Frontal cortex (tissue), 4 donors: ENCODE data around the gene FEZ2. TPM values are rescaled to one million over a fixed set of nuclear protein-coding genes. Genes with fewer than 3 reads are reported as not detected.

Source experiments
- DNase-seq, 2 donors: peaks; one replicate each; pipeline ENCODE4 v3.0.0; 2012; ENCODE audit warnings: low spot score in 2 of 2
- FAIRE-seq: peaks from 2 replicates; lab custom pipeline; 2012; peaks lifted over from hg19 to GRCh38; lab: Jason Lieb, UNC
- total RNA-seq: library from RNA; depleted of rRNA; stranded (reverse); fragments of >200 nt; gene quantifications from one replicate; pipeline ENCODE4 v1.2.3, GENCODE V29; 2014
- donor health status: control.
- donor health status: control.
- donor health status: control.

FEZ2 gene
- total RNA-seq, 1 donor from 2014 or later = 60.3 TPM

DNA sequence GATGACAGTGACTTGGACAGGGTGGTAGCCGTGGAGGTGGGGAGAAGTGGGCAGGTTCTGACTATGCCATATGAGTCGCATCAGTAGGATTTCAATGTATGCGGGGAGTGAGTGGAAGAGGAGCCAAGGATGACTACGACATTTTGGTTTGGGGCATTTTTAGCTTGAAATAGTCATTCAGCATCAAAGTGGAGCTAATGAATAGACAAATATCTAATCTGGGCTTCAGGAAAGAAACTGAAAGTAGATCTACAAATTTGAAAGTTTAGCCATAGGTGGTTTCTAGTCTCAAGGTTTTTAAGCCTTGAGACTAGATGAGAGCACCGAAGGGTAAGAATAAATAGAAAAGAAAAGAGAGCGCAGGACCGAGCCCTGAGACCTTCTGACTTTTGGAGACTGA, 58.3 kb downstream of the FEZ2 start:
- DNase-seq (no peak), FAIRE-seq (no peak)

DNA sequence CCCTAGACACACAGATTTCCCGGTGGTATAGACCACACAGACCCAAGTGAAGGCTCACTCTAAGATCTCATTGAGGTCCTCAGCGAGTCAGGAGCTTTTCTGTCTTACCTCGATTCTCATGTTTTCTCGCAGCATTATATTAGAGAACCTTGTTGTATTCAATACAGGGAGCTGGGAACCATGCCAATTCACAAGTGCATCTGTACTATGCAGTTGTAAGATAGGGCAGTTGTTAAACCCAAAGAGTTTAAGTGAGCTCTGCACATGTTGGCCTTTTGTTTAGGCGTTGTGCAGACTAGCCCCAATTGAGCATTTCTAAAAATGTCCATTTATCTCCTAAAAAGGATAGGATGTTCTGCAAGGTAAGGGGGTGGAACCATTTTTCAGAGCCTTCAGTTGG, 59.6 kb downstream of the FEZ2 start:
- FAIRE-seq (no peak), DNase-seq (no peak)

DNA sequence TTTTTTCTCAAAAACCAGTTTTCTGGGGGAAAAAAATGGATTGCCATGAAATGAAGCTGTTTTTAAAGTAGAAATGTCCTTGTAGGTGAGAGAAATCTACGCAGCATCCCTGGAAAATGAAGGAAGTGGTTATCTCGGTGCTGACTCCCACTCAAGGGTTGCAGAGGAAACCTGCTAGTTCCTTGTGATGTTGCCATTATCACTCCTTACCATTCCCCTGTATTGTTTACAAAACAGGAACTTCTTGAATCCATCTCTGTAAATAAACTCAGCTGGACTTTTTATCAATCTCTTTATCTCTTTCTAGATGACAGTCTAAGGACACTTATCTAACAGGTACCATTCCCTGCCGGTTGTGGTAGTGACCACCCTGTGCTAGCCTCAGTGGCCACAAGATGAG, 61.2 kb downstream of the FEZ2 start:
- FAIRE-seq (no peak), DNase-seq (no peak)

DNA sequence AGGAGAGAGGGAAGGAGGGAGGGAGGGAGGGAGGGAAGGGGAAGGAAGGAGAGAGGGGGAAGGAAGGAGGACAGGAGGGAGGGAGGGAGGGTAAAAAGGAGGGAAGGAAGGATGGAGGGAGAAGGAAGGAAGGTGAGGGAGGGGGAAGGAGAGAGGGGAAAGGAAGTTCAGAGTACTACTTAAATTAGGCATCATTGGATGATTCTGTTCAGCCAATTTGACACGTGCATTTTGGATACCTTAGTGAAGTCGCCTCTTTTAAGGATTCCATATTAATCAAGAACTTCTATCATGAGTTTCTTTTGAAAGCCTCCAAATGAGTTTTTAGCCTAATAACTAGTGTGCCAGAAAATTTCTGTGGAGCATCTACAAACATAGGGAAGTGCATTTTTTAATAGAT, 62.9 kb downstream of the FEZ2 start:
- no peak for DNase-seq
- FAIRE-seq = no peak

DNA sequence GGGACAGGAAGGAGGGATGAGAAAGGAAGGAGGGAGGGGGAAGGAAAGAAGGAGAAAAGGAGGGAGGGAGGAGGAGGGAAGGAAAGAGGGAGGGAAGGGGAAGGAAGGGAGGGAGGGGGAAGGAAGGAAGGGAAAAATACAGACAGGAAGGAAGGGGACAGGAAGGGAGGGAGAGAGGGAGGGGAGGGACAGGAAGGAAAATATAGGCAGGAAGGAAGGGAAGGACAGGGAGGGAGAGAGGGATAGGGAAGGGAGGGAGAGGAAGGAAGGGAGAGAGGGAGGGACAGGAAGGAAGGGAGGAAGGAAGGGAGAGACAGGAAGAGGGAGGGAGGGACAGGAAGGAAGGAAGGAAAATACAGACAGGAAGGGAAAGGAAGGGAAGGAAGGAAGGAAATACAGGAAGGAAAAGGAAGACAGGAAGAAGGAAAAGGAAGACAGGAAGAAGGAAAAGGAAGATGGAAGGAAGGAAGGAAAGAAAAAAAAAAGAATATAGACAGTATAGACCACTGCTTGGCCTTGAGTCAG, 63.6 kb downstream of the FEZ2 start:
- DNase-seq (no peak), FAIRE-seq (no peak)

DNA sequence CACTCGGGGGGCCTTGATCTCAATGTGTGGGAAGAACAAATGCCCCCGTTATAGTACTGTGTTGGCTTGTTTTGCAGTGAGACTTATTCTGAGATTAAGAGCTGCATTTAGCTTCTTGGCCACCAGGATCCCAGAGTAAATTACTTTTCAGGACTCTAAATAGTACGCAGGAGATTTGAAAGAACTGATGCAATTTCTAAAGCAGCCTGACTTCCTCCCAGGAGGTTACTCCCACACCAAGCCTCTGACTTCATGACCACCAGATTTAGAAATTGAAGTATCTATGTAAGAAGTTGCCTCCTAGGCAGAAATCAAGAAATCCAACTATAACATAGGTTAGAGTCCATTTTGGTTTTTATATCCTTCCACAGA, 67.0 kb downstream of the FEZ2 start:
- no peak for DNase-seq
- FAIRE-seq = no peak

DNA sequence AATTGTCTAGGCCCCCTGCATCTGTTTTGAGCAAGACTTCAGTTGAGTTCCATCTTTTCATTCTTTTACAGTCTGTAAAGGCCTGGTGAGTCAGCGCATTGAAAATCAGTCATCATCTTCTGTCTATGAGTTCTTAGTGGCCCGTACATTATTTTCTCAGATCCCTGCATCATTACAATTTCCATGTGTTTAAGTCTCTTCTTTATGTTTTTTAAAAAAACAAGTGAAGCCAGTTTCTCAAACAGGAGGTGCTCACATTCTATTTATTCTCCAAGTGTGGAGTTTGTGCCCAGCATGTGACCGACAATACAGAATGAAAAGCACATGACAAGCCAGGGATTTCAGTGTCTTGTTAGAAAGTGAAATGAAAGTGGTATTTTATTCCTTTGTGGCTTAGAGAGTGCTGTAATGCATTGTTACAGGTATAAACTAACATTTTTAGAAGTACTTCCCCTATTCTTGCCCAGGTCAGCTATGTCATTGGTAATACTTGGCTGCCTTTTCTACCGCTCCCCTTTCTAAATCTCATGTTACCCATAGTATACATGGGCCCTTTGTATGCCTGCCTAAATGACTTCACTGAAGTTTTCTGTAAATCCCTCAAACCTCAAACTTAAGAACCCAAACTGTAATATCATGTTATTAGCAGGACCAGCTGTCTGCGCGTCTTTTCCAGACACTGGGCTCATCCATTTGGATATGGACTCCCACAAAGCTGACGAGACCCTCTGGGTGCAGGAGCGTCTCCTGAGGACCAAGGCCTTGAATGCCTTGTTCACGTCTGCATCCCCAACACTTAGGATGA, 67.6 kb downstream of the FEZ2 start:
- no peak for FAIRE-seq
- no peak for DNase-seq

DNA sequence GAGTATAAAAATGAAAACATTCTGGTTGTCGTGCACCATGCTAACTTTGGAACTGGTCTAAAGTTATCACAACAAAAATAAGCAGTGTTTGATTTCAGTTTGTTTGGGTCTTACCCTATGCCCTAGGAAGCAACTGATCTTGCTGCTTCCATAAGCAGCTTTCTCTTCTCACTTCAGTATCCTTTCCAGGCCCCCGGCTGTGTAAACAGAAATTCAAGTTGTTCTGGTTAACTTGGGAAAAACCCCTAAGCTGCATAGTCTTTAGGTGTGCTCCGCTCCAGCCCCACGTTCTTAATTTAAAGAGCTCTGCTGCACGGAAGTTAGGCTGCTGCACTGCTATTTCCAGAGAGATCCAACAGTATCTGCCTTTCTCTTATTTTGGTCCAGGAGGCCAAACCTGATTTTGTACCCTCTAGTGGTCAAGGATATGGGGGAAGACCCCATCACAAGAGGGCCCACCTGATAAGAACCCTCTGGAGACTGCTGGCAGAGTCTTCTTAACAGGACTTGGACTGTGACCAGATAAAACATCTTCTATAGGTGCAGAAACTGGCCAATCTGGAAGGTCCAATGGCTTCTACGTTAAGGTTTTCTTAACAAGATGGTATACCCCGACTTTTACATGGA, 69.1 kb downstream of the FEZ2 start:
- no peak for FAIRE-seq
- no peak for DNase-seq

DNA sequence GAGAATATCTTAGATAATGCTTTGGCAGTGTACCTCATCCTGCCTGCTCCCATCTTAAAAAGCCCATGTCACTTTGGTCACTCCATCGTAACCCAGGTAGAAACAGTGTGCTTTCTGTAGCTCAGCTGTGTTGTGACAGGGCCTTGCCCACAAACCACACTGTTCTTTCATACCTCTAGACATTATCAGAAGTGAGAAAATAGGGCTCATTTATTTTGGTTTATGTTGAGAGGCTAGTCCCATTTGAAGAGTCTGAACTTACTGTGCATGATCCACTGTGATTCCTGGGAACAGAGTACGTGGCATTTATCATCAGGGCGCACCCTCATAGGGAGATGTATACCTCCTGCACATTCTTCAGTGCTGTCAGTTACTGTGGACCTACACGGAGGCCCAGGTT, 69.7 kb downstream of the FEZ2 start:
- FAIRE-seq = no peak
- DNase-seq = no peak

DNA sequence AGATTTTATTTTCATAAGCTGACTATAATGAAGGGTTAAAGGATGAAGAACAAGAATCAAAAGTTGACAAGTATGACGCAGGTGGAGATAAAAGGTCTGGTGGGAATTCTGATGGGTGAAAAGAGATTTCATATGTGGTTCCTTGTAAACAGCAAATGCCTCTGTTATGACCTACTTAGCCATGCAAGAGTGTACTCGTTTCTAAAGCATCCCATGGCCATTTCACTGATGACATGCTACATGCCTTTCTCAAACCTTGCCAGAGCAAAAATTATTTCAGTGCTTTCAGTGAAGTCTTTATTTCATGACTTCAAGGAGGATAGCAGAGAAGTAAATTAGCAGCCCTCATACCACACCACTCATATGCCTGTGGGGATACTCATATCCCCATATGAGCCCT, 71.7 kb downstream of the FEZ2 start:
- DNase-seq = no peak
- FAIRE-seq = no peak

DNA sequence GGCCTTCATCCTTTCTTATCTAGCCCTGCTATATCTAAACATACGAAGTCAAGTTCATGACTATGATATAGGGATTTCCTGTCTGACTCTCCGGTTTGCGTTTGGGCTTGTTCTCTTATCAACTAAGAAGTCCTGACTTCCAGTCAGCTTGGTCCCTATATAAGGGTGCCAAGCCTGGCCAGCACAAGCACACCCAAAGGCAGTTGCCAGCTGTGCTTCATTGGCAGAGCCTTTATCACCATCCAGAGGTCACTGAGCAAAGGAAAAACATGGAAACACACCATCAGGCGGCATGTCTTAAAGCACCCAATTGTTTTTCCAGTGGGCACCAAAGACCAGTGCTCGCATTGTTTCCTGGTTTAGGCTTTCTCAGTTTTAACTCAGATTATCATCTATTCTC, 72.7 kb downstream of the FEZ2 start:
- FAIRE-seq (no peak), DNase-seq (no peak)

DNA sequence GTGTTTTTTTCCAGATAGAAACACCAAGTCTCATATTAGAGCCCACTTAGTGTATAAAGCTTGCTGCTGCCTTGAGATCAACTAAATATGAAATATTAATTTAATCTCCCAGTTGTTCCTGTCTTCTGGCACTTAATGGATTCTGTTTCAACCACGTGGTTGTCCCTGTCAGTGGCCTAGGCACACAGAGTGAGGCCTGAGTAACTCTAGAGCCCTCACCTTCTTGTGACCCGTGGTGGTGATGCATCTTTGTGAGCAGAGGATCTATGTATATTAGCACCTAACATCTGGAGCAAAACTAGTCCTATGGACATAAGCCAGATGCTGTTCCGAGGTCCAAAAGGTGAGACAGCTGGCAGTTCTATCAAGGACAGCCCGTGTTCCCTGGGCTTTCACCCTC, 74.8 kb downstream of the FEZ2 start:
- FAIRE-seq (no peak), DNase-seq (no peak)

DNA sequence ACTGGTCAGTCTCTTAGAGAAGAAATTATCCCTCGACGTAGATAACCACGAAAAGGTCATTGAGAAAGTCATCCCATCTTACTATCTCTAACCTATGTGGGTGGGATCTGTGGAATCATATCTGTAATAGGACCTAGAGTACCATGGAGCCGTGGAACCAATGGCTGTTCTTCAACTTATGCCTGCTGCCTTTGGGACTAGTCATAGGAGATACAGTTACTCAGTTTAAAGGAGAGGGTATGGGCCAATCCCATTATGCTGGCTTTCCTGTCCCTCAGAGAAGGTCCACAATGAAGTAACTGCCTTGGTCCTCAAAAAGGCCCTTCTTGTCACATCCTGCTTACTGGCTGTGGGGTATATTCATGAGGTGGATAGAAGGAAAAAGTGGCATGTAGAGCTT, 77.5 kb downstream of the FEZ2 start:
- DNase-seq (no peak), FAIRE-seq (no peak)

DNA sequence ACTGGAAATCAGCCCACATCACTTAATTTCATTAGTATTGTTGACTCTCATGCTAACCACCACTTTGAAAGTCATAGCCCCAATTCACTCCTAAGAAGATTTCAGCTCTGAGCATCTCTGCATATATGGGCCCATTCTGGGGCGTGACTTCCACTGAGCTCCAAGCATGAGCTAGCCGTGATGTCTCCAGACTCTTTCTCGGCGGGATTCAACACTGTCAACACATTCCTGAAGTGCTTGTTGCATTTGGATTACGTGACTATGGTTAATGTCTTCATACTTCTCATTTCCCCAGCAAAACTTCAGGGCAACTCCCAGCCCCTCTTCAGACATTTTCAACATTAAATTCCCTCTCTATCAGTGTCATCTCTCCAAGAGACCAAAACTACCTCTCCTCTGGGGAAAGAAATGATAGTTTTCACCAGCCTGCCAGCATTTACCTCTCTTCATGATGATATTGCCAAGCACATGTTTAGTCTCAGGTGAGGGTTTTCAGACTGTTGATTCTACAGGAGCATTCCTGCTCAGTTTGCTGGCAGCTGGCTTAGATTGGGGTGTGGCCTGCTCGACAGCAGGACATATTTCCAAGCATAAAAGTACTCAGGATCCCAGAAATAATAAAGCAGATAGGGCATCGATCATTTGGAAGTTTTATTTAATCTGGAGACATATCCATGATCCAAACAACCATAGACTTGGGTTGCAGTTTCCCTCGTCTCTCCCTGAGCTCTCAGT, 81.7 kb downstream of the FEZ2 start:
- DNase-seq = no peak
- no peak for FAIRE-seq

DNA sequence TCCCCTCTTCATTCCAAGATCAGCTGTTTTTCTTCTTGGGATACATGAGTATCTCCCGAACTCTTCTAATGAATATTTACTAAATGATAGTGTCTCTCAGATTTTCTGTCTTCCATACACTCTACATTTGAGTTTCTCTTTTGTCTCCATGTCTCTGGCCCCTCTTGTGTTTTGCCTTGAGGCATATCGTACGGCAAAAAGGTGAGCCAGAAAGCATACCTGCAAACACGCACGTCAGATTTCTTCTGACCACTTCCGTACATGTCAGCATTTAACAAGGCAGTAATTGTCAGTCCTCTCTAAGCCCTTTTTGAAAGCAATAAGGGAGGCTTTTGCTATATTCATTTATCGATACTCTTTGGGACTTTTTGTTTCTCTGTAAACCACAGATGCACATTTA, 82.4 kb downstream of the FEZ2 start:
- FAIRE-seq (no peak), DNase-seq (no peak)

DNA sequence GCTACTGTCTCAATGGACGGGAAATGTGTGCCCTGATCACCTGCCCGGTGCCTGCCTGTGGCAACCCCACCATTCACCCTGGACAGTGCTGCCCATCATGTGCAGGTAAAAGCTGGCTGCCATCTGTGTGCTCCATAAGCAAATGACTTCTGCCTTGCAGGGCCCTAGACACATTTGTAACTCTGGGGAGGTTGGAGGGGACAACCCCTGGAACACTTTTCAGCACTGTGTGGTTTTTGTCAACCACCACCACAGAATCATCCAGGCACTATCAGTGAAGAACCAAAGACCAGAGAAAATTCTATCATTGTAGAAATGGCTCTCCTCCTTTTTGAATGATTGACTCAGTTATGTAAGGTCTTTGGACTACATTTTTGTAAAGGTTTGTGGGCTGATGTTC, 84.3 kb downstream of the FEZ2 start:
- no peak for FAIRE-seq

DNA sequence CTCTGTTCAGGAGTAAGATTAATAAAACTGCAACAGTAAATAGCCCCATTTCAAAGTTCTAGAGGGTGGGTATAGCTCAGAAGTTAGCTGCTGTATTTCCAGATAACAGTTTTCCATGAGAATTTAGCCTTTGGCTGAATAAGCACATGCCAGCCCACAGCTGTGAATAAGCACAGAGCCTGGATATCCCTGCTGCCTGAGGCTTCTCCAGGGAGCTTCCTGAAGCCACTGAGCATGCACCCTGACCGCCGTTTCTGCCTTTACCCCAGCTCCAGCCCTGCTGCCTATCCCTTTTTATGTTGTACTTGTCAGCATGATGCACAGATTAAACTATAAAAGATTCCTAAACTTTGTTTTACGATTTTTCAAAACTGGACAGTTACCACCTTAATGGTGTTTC, 85.3 kb downstream of the FEZ2 start:
- FAIRE-seq (no peak), DNase-seq (no peak)

More for the DNA sequence above, 84.3 kb downstream of the FEZ2 start:
- no peak for DNase-seq

DNA sequence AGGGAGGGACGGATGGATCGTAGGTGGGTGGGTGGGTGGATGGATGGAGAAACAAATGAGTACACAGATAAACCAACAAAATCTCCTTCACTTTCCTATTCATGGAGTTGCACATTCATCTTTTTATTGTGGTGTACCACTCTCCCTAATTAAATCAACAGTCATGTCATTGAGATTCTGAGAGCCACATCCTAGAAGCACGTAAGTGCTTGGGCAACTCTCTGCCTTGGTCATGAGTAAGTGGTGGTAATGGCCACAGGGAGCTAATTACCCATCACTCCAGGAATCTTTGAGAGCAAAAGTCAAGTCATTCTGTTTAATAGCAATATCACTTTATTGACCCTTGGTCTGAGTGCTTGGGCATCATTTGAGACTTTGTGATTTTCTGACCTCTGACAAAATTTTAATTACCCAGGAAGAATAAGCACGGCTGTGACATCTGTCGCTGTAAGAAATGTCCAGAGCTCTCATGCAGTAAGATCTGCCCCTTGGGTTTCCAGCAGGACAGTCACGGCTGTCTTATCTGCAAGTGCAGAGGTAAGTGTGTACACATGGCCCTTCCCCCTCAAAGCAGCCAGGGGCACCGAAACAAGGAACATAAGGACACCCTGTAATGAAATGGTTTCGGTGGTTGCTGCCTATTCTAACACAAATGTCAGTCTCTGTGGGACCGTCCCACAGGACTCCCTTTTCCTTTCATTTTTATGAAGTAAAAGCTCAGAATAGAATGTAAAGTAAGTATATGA, 85.9 kb downstream of the FEZ2 start:
- DNase-seq (no peak), FAIRE-seq (no peak)

DNA sequence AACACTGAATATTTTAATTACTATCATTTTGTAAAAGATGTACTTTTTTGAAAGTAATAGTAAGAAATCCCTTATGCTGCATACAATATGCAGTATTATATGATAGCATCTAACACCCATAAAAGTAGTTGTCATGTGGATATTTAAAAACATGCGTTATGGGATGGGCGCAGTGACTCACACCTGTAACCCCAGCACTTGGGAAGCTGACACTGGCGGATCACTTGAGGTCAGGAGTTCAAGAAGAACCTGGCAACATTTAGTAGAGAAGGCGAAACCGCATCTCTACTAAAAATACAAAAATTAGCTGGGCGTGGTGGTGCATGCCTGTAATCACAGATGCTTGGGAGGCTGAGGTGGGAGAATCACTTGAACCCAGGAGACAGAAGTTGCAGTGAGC, 88.9 kb downstream of the FEZ2 start:
- no peak for FAIRE-seq
- no peak for DNase-seq

DNA sequence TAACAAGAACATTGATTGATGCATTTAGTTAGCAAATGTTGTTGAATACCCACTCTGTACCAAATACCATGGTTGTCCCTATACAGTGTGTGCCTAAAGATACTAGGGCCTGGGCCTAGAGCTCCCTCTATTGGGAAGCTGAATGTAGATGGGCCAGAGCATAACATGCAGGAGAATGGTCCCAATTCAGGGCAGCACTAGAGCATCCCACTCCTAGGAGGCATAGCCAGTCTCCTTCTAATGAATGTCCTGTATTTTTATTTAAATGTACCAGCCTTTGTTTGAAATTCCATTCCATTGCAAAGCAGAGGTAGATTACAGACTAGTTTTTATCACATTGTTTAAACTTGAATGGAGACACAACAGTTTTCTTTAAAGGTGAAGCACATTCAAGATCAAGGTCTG, 90.6 kb downstream of the FEZ2 start:
- FAIRE-seq (no peak), DNase-seq (peak; percentile 16 to 43)
